CD4-positive, alpha-beta T cell treated with Interleukin-15 for 4 hours (primary cell): ENCODE measurements around the gene APOBEC3G.

ENCODE experiments used
- DNase-seq: peaks from one replicate; pipeline ENCODE4 v3.0.0-alpha.2; 2020; ENCODE audit warnings: low spot score

APOBEC3G gene

GRCh38 chr22:39092111-39092862 lies 15.2 kb downstream of the APOBEC3G start:
- no peak for DNase-seq

GRCh38 chr22:39094717-39095389 lies 17.8 kb downstream of the APOBEC3G start:
- peak; percentile 50 for DNase-seq

GRCh38 chr22:39095971-39096370 lies 18.9 kb downstream of the APOBEC3G start:
- DNase-seq = no peak

- peak; percentile 59 for DNase-seq
Measured at GRCh38 chr22:39097098-39098020, 20.3 kb downstream of the APOBEC3G start, which contains the start of gene APOBEC3H. Gene APOBEC3H (plus strand): TSS chr22:39097244. CDS start chr22:39100279, 3,035 bp downstream.

GRCh38 chr22:39098026-39098425 lies 21.0 kb downstream of the APOBEC3G start:
- no peak for DNase-seq

- no peak for DNase-seq
Measured at GRCh38 chr22:39098576-39098975, 21.5 kb downstream of the APOBEC3G start.

- no peak for DNase-seq
Measured at GRCh38 chr22:39101226-39101625, 24.2 kb downstream of the APOBEC3G start.

- no peak for DNase-seq
Measured at GRCh38 chr22:39103431-39103830, 26.4 kb downstream of the APOBEC3G start.

GRCh38 chr22:39106326-39106725 lies 29.3 kb downstream of the APOBEC3G start:
- no peak for DNase-seq

GRCh38 chr22:39108487-39108886 lies 31.4 kb downstream of the APOBEC3G start:
- DNase-seq = no peak

- no peak for DNase-seq
Measured at GRCh38 chr22:39109361-39109760, 32.3 kb downstream of the APOBEC3G start.

- DNase-seq = no peak
Measured at GRCh38 chr22:39110631-39111561, 33.8 kb downstream of the APOBEC3G start.

GRCh38 chr22:39114112-39114511 lies 37.0 kb downstream of the APOBEC3G start:
- no peak for DNase-seq

GRCh38 chr22:39115570-39115969 lies 38.5 kb downstream of the APOBEC3G start:
- no peak for DNase-seq

- peak; percentile 75 for DNase-seq
Measured at GRCh38 chr22:39115977-39116621, 39.0 kb downstream of the APOBEC3G start.

- peak; percentile 94 for DNase-seq
Measured at GRCh38 chr22:39117585-39118191, 40.6 kb downstream of the APOBEC3G start.

GRCh38 chr22:39120983-39121382 lies 43.9 kb downstream of the APOBEC3G start:
- DNase-seq = no peak

GRCh38 chr22:39122772-39123470 lies 45.8 kb downstream of the APOBEC3G start:
- DNase-seq = no peak

GRCh38 chr22:39123751-39124581 lies 46.9 kb downstream of the APOBEC3G start:
- no peak for DNase-seq
